Right atrium auricular region (tissue), 2 donors: ENCODE measurements around the gene LRRTM3. TPM values are rescaled to one million over a fixed set of nuclear protein-coding genes. Genes with fewer than 3 reads are reported as not detected.

Source experiments
- DNase-seq: peaks from one replicate; pipeline ENCODE4 v3.0.0-alpha.2; 2019; ENCODE audit warnings: low spot score
- H3K27ac ChIP-seq, 2 donors: fragments of 200-600 bp; sonication (generic); 1 replicate in 1 of 2; 2 replicates in 1 of 2; pipeline ENCODE4 v1.5.1; 2016 to 2019
- H3K27me3 ChIP-seq, 2 donors: fragments of 200-600 bp; sonication (generic); one replicate each; pipeline versions ENCODE4 v1.5.1 to v1.6.0; 2017 to 2019
- H3K36me3 ChIP-seq: fragments of 200-600 bp; sonication (generic); one replicate; pipeline ENCODE4 v1.5.1; 2016
- H3K4me1 ChIP-seq, 2 donors: fragments of 200-600 bp; sonication (generic); one replicate each; pipeline versions ENCODE4 v1.5.1 to v1.6.0; 2017 to 2019
- H3K4me3 ChIP-seq, 2 donors: fragments of 200-600 bp; sonication (generic); 1 replicate in 1 of 2; 2 replicates in 1 of 2; pipeline ENCODE4 v1.5.1; 2017 to 2019; ENCODE audit warnings: mild to moderate bottlenecking in 1 of 2, moderate library complexity in 1 of 2
- H3K9me3 ChIP-seq, 2 donors: fragments of 200-600 bp; sonication (generic); one replicate each; pipeline ENCODE4 v1.5.1; 2019
- total RNA-seq, 2 donors: library from RNA; depleted of rRNA; stranded (reverse); fragments of >200 nt; gene quantifications; one replicate each; pipeline ENCODE4 v1.1.0, GENCODE V29; 2016
- TF ChIP-seq, protein P1 (sequence below), 2 donors: fragments of 200-600 bp; sonication (generic); IDR thresholded peaks; one replicate each; pipeline ENCODE4 v1.5.1; 2019; ENCODE audit warnings: antibody characterized with exemption in 2 of 2

Gene LRRTM3
- total RNA-seq, 2 donors from 2014 or later, result not detected

DNA sequence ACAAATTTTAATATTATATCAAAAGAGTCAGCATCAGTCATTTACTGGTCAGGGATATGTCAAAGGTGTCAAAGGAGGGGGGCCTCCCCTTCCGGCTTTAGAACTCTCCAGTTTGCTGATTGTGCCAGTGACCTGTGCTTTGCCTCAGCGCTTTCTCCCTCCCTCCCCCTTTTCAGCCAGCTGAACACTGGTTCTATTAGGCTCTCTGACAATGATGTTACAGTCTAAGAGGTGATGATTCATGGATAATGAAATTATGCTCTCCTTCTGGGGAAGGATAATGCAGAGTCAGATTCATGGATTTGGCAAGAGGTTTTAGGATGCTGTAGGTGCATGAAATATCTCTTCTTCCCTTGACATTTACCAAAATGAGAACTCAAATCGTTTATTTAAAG is 6.1 kb downstream of the LRRTM3 start:
- no peak for DNase-seq
- H3K27ac ChIP-seq, result no peak overlapping the region
- no peaks in the 10 kb centered on the region for H3K9me3 ChIP-seq
- no peak overlapping the region for H3K4me3 ChIP-seq
- no peaks in the 10 kb centered on the region for H3K4me1 ChIP-seq
- H3K27me3 ChIP-seq, result peaks cover 0 to 5% of the 10 kb centered on the region in 2 donors
- no peaks in the 10 kb centered on the region for H3K36me3 ChIP-seq
- TF ChIP-seq, protein P1, sequence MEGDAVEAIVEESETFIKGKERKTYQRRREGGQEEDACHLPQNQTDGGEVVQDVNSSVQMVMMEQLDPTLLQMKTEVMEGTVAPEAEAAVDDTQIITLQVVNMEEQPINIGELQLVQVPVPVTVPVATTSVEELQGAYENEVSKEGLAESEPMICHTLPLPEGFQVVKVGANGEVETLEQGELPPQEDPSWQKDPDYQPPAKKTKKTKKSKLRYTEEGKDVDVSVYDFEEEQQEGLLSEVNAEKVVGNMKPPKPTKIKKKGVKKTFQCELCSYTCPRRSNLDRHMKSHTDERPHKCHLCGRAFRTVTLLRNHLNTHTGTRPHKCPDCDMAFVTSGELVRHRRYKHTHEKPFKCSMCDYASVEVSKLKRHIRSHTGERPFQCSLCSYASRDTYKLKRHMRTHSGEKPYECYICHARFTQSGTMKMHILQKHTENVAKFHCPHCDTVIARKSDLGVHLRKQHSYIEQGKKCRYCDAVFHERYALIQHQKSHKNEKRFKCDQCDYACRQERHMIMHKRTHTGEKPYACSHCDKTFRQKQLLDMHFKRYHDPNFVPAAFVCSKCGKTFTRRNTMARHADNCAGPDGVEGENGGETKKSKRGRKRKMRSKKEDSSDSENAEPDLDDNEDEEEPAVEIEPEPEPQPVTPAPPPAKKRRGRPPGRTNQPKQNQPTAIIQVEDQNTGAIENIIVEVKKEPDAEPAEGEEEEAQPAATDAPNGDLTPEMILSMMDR (IDR thresholded peaks at IDR 0.05), result no peak

DNA sequence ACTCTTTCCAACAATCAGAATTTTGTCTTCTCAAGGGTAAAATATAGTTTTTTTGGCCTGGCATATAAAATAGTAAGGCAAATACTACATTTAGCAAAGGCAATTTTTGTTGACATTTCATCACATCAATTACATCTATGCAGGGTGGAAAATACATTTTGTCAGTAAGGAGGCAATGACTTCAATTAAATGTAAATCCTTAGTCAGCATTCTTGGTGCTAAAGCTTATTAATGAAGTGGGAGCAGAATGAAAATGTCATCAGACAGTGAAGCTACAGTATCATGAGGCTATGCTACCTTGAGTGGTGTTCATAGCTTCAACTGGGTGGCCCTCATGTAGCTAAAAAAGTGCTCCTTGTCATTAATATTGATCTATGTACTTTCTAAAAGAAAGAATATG is 8.9 kb downstream of the LRRTM3 start:
- no peaks in the 10 kb centered on the region for H3K36me3 ChIP-seq
- H3K27me3 ChIP-seq, result no peaks in the 10 kb centered on the region
- no peak overlapping the region for H3K27ac ChIP-seq
- no peak overlapping the region for H3K4me3 ChIP-seq
- H3K4me1 ChIP-seq, result no peaks in the 10 kb centered on the region
- H3K9me3 ChIP-seq, result no peaks in the 10 kb centered on the region
- TF ChIP-seq, protein P1 (IDR thresholded peaks at IDR 0.05), result no peak
- no peak for DNase-seq

DNA sequence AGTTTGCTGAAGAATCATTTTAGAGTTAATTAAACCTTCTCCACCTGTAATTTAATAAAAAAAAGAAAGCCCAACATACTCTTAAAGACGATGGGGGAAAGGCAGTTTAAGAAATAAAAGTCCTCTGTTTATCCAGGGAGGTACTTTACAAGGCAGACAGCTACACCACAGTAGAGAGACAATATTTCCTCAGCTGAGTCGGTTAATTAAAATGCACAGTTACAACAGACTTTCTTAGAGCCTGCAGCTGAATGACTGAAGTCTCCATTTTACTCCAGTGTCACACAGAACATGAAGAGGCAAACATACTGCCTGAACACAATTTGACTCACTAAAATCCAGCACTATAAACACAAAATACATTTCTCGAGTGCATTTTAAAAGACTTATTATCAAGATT is 15.1 kb downstream of the LRRTM3 start:
- TF ChIP-seq, protein P1 (IDR thresholded peaks at IDR 0.05), result no peak
- H3K27me3 ChIP-seq, result no peaks in the 10 kb centered on the region

DNA sequence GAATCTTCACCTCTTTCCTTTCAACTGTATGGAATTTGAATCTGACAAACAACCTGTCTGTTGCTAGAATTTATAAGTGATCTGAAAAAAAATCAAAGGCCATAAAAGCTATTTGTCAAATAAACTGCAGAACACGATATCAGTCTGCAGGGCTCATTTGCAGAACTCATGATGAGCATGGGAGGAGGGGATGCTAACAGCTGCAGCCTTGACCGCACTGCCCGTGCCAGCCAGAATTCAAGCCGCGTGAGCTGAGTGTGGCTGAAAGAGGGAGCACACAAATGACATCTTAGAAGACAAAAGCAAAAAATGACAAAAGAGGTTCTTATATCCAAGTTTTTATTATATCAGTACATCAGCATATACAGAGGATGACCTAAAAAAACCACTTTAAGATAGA is 15.7 kb downstream of the LRRTM3 start:
- no peaks in the 10 kb centered on the region for H3K9me3 ChIP-seq
- TF ChIP-seq, protein P1 (IDR thresholded peaks at IDR 0.05), result no peak
- DNase-seq, result no peak
- H3K27me3 ChIP-seq, result no peaks in the 10 kb centered on the region
- no peaks in the 10 kb centered on the region for H3K36me3 ChIP-seq
- no peak overlapping the region for H3K27ac ChIP-seq
- H3K4me1 ChIP-seq, result no peaks in the 10 kb centered on the region
- H3K4me3 ChIP-seq, result no peak overlapping the region

More for the DNA sequence above, 15.1 kb downstream of the LRRTM3 start:
- Histone ChIP-seq H3K36me3 (no peaks in the 10 kb centered on the region), H3K4me3 (no peak overlapping the region), H3K27ac (no peak overlapping the region), H3K4me1 (no peaks in the 10 kb centered on the region), H3K9me3 (no peaks in the 10 kb centered on the region)
- DNase-seq, result no peak

DNA sequence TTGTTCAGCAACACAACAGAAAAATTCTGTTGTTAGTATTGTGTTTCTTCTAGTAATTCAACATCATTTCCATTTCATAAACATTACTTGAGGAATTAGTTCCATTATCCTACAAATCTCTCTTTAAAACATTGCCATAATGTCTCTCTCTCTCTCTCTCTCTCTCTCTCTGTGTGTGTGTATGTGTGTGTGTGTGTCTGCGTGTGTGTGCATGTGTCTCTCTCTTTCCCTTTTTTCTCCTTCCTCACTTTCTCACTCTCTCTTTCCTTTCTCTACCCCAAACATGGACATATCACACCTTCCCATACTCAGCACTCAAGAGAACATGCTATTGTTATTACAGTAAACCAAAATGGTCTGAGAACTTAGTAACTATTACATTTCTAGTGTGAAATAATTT is 16.6 kb downstream of the LRRTM3 start:
- Histone ChIP-seq H3K4me1 (no peaks in the 10 kb centered on the region), H3K4me3 (no peak overlapping the region), H3K27me3 (no peaks in the 10 kb centered on the region), H3K27ac (no peak overlapping the region), H3K9me3 (no peaks in the 10 kb centered on the region), H3K36me3 (no peaks in the 10 kb centered on the region)
- TF ChIP-seq, protein P1 (IDR thresholded peaks at IDR 0.05), result no peak
- DNase-seq, result no peak

DNA sequence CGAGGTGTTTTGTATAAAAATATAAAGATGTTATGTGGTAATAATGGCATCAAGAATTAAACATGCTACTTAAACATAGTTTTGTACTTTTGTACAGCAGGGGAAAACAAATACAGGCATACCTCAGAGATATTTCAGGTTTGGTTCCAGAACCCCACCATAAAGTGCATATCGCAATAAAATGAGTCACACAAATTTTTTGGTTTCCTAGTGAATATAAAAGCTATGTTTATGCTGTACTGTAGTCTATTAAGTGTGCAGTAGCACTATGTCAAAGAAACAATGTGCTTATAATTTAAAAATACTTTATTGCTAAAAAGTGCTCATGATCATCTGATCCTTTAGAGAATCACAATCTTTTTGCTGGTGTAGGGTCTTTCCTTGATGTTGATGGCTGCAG is 17.8 kb downstream of the LRRTM3 start:
- no peaks in the 10 kb centered on the region for H3K27me3 ChIP-seq
- H3K36me3 ChIP-seq, result no peaks in the 10 kb centered on the region
- H3K27ac ChIP-seq, result no peak overlapping the region
- no peak overlapping the region for H3K4me3 ChIP-seq
- DNase-seq, result no peak
- TF ChIP-seq, protein P1 (IDR thresholded peaks at IDR 0.05), result no peak
- H3K4me1 ChIP-seq, result no peaks in the 10 kb centered on the region
- H3K9me3 ChIP-seq, result no peaks in the 10 kb centered on the region
